HEK293T (cell line): Measurements from ENCODE around the gene RABAC1.

Source experiments
- ARNT ChIP-seq: fragments of 450-650 bp; IDR thresholded peaks from 2 replicates; pipeline ENCODE4 v1.6.1; 2017; ENCODE audit warnings: mild to moderate bottlenecking
- BHLHE40 ChIP-seq: fragments of 450-650 bp; IDR thresholded peaks from 2 replicates; pipeline ENCODE4 v1.6.1; 2016; ENCODE audit warnings: mild to moderate bottlenecking, moderate library complexity, borderline replicate concordance
- CTBP1 ChIP-seq: fragments of 450-650 bp; IDR thresholded peaks from 2 replicates; pipeline ENCODE4 v1.6.1; 2016; ENCODE audit warnings: borderline replicate concordance
- ELF4 ChIP-seq: fragments of 450-650 bp; IDR thresholded peaks from 2 replicates; pipeline ENCODE4 v1.6.1; 2017; ENCODE audit warnings: antibody characterized with exemption
- FOXA1 ChIP-seq: fragments of 450-650 bp; IDR thresholded peaks from 2 replicates; pipeline ENCODE4 v1.6.1; 2016; ENCODE audit warnings: mild to moderate bottlenecking
- FOXK2 ChIP-seq: fragments of 450-650 bp; IDR thresholded peaks from 2 replicates; pipeline ENCODE4 v1.6.1; 2016; ENCODE audit warnings: mild to moderate bottlenecking
- FOXM1 ChIP-seq: fragments of 450-650 bp; IDR thresholded peaks from 2 replicates; pipeline ENCODE4 v1.6.1; 2017; ENCODE audit warnings: mild to moderate bottlenecking, borderline replicate concordance
- L3MBTL2 ChIP-seq: fragments of 450-650 bp; conservative IDR thresholded peaks from 2 replicates; pipeline ENCODE4 v1.6.1; 2016; ENCODE audit warnings: mild to moderate bottlenecking
- NFRKB ChIP-seq: fragments of 450-650 bp; IDR thresholded peaks from 2 replicates; pipeline ENCODE4 v1.6.1; 2016; ENCODE audit warnings: mild to moderate bottlenecking, moderate library complexity
- TARDBP ChIP-seq: fragments of 450-650 bp; IDR thresholded peaks from 2 replicates; pipeline ENCODE4 v1.6.1; 2016
- ZNF384 ChIP-seq: fragments of 450-650 bp; IDR thresholded peaks from 2 replicates; pipeline ENCODE4 v1.6.1; 2016

GRCh38 chr19:41930322-41930722, 28.8 kb downstream of the RABAC1 start:
- no peak for TF ChIP-seq BHLHE40
- TF ChIP-seq TARDBP = no peak
- TF ChIP-seq NFRKB = no peak
- no peak for TF ChIP-seq ARNT
- no peak for TF ChIP-seq ELF4
- TF ChIP-seq FOXM1 = no peak
- no peak for TF ChIP-seq FOXA1
- no peak for TF ChIP-seq CTBP1
- no peak for TF ChIP-seq FOXK2
- no peak for TF ChIP-seq L3MBTL2
- TF ChIP-seq ZNF384 = no peak
